SK-N-SH treated with all-trans-retinoic acid at 6 μM for 48 hours (cell line): ENCODE measurements around the gene VEGFC.
A peak's percentile ranks its signal among the peaks of the same experiment; 100 is the strongest.

Experiments used
- ATAC-seq: fragments of 200-7000 bp; cut with Tn5 transposase; 3 replicates; pipeline ENCODE4 v1.9.1; 2020; ENCODE audit warnings: mild to moderate bottlenecking, moderate library complexity
- ARNTL ChIP-seq: fragments of 450-650 bp; formaldehyde crosslinking; IDR thresholded peaks from 2 replicates; pipeline ENCODE4 v1.5.0; 2020; ENCODE audit warnings: low read depth, mild to moderate bottlenecking, moderate library complexity, borderline replicate concordance
- BACH2 ChIP-seq: fragments of 250-450 bp; sonication (Bioruptor Pico); IDR thresholded peaks from 2 replicates; pipeline ENCODE4 v1.9.0; 2021; ENCODE audit warnings: mild to moderate bottlenecking, borderline replicate concordance
- CREB5 ChIP-seq: fragments of 250-450 bp; sonication (Bioruptor Pico); IDR thresholded peaks from 2 replicates; pipeline ENCODE4 v1.5.1; 2020; ENCODE audit warnings: low read depth, mild to moderate bottlenecking, moderate library complexity
- CSRNP3 ChIP-seq: fragments of 250-450 bp; sonication (Bioruptor Pico); IDR thresholded peaks from 2 replicates; pipeline ENCODE4 v1.5.1; 2021; ENCODE audit warnings: mild to moderate bottlenecking, moderate library complexity
- ESRRG ChIP-seq: fragments of 250-450 bp; sonication (Bioruptor Pico); IDR thresholded peaks from 2 replicates; pipeline ENCODE4 v1.6.1; 2021; ENCODE audit warnings: mild to moderate bottlenecking
- GLIS3 ChIP-seq: fragments of 250-450 bp; sonication (Bioruptor Pico); IDR thresholded peaks from 2 replicates; pipeline ENCODE4 v1.5.0; 2020; ENCODE audit warnings: mild to moderate bottlenecking, moderate library complexity
- POU6F1 ChIP-seq: fragments of 250-450 bp; sonication (Bioruptor Pico); IDR thresholded peaks from 2 replicates; pipeline ENCODE4 v1.8.0; 2021; ENCODE audit warnings: low read depth, mild to moderate bottlenecking, moderate library complexity, borderline replicate concordance
- PPARA ChIP-seq: fragments of 250-450 bp; sonication (Bioruptor Pico); IDR thresholded peaks from 2 replicates; pipeline ENCODE4 v1.5.0; 2020; ENCODE audit warnings: mild to moderate bottlenecking, borderline replicate concordance
- RARB ChIP-seq: fragments of 250-450 bp; sonication (Bioruptor Pico); IDR thresholded peaks from 2 replicates; pipeline ENCODE4 v1.8.0; 2021; ENCODE audit warnings: mild to moderate bottlenecking, moderate library complexity
- SNAI2 ChIP-seq: fragments of 250-450 bp; sonication (Bioruptor Pico); IDR thresholded peaks from 2 replicates; pipeline ENCODE4 v1.5.0; 2020; ENCODE audit warnings: mild to moderate bottlenecking, moderate library complexity
- TSHZ2 ChIP-seq: fragments of 250-450 bp; sonication (Bioruptor Pico); IDR thresholded peaks from 2 replicates; pipeline ENCODE4 v1.5.0; 2020; ENCODE audit warnings: mild to moderate bottlenecking, moderate library complexity
- ZC3H10 ChIP-seq: fragments of 250-450 bp; sonication (Bioruptor Pico); IDR thresholded peaks from 2 replicates; pipeline ENCODE4 v1.5.1; 2021; ENCODE audit warnings: mild to moderate bottlenecking, moderate library complexity
- ZFP3 ChIP-seq: fragments of 250-450 bp; sonication (Bioruptor Pico); IDR thresholded peaks from 2 replicates; pipeline ENCODE4 v1.5.0; 2020; ENCODE audit warnings: mild to moderate bottlenecking, moderate library complexity
- ZFP30 ChIP-seq: fragments of 450-650 bp; formaldehyde crosslinking; IDR thresholded peaks from 2 replicates; pipeline ENCODE4 v1.5.0; 2022; ENCODE audit warnings: mild to moderate bottlenecking, moderate library complexity
- ZNF565 ChIP-seq: fragments of 450-650 bp; formaldehyde crosslinking; conservative IDR thresholded peaks from 2 replicates; pipeline ENCODE4 v1.5.0; 2020; ENCODE audit warnings: low read depth, mild to moderate bottlenecking, moderate library complexity
- ZNF70 ChIP-seq: fragments of 450-650 bp; formaldehyde crosslinking; IDR thresholded peaks from 2 replicates; pipeline ENCODE4 v1.5.0; 2020; ENCODE audit warnings: mild to moderate bottlenecking, moderate library complexity
- ZNF8 ChIP-seq: fragments of 450-650 bp; formaldehyde crosslinking; IDR thresholded peaks from 2 replicates; pipeline ENCODE4 v1.5.0; 2020; ENCODE audit warnings: mild to moderate bottlenecking, moderate library complexity

VEGFC gene

GRCh38 chr4:176795441-176795840 is 2.7 kb upstream of the VEGFC start:
- ATAC-seq = no peak
- TF ChIP-seq ZNF565 (CRISPR knock-in tag) (no peak), ZNF8 (CRISPR knock-in tag) (no peak), PPARA (CRISPR knock-in tag) (no peak), RARB (CRISPR knock-in tag) (no peak), POU6F1 (CRISPR knock-in tag) (no peak), TSHZ2 (CRISPR knock-in tag) (no peak), CREB5 (CRISPR knock-in tag) (no peak), CSRNP3 (CRISPR knock-in tag) (no peak), SNAI2 (CRISPR knock-in tag) (no peak), ZFP3 (no peak), ARNTL (CRISPR knock-in tag) (no peak), ZC3H10 (CRISPR knock-in tag) (no peak), ZNF70 (CRISPR knock-in tag) (no peak), BACH2 (CRISPR knock-in tag) (no peak), ESRRG (CRISPR knock-in tag) (no peak), GLIS3 (CRISPR knock-in tag) (no peak), ZFP30 (CRISPR knock-in tag) (no peak)
- TF ChIP-seq, all 23 proteins: peak for 0

- no peak for ATAC-seq
- TF ChIP-seq BACH2 (CRISPR knock-in tag) (no peak), SNAI2 (CRISPR knock-in tag) (no peak), GLIS3 (CRISPR knock-in tag) (no peak), ZFP30 (CRISPR knock-in tag) (no peak), ZNF70 (CRISPR knock-in tag) (no peak), ZC3H10 (CRISPR knock-in tag) (no peak), CSRNP3 (CRISPR knock-in tag) (no peak)
These were observed 1.9 kb upstream of the VEGFC start for GRCh38 chr4:176794651-176795050.

DNA sequence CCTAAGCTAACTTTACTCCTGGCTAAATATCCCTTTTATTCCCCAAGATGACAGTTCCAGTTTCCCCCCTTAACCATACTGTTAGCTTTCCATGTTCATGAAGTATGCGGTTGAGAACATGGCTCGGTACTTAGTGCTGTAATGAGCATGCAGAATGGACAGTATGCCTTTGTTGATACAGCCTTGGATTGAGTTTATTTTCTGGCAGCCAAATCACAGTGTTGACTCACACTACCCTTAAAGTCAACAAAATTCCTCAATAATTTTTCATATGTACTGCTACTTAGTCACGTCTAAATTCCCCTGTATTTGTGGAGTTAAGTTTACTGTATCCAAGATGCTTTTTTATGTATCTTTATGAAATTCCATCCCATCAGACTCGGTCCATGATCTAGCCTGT is 1.4 kb upstream of the VEGFC start:
- TF ChIP-seq RARB (CRISPR knock-in tag) = no peak
- ATAC-seq = peak; percentile 68

DNA sequence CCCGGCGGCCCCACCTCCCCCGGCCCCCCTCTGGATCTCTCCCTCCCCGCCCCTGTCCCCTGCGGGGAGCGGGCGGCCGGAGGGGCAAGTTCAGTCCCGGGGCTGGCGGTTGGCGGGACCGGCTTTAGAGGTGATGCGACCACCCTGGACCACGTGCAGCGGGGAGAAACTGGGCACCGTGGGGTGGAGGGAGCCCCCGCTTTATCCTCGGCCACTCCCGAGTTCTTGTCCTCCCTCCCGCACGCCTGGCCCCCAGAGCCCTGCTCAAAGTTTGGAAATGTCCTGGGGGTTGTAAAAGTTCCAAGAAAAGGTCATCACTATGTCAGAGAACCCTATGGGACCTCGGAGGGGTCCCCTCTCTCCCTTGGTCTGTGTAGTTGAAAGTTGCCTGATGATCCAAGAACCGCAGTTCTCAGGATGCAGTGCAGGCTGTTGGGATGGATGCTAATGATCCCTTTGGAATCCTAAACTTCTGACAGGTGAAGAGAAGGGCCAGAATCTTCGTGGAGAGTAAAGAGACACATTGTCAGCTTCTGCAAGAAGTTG is 411 bp upstream of the VEGFC start:
- no peak for TF ChIP-seq SNAI2 (CRISPR knock-in tag)
- peak; percentile 15 for ATAC-seq
